ENCODE results near the gene TTC1. TPM values are rescaled to one million over a fixed set of nuclear protein-coding genes. Genes with fewer than 3 reads are reported as not detected.

Gene TTC1
- total RNA-seq, 1 experiment from 2014 or later = 84.6 TPM

DNA sequence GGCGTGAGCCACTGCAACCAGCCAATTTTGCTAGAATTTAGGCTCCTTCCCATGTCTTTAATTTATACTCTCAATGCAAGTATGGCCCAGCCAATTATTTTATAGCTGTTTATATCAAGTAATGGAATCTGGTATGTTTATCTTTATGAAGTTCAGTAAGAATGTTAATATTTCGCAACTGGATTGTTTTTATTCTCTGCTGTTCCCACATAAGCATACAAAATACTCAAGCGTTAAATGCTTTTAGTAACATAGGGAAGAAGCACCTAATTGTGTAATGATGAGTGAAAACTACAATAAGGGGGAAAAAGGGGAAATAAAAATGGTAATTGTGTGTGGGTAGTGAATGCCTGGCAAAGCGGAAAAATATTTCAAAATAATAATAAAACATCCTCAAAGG lies 89.1 kb downstream of the TTC1 start:
- ChIA-PET POLR2A (interaction anchor here (0.7 kb wide), 1 partner anchor 202 kb away, joined by 4 read pairs; no protein-coding TSS in a partner anchor), CTCF (interaction anchor here (0.6 to 1.5 kb wide), 2 partner anchors 17 to 180 kb away, joined by 3 to 8 read pairs; no protein-coding TSS in a partner anchor)
- H3K36me3 Mint-ChIP-seq (ENCODE audit: insufficient read depth, unreplicated experiment) = peaks cover 45% of the 10 kb centered on the region
- TF ChIP-seq, protein P1, sequence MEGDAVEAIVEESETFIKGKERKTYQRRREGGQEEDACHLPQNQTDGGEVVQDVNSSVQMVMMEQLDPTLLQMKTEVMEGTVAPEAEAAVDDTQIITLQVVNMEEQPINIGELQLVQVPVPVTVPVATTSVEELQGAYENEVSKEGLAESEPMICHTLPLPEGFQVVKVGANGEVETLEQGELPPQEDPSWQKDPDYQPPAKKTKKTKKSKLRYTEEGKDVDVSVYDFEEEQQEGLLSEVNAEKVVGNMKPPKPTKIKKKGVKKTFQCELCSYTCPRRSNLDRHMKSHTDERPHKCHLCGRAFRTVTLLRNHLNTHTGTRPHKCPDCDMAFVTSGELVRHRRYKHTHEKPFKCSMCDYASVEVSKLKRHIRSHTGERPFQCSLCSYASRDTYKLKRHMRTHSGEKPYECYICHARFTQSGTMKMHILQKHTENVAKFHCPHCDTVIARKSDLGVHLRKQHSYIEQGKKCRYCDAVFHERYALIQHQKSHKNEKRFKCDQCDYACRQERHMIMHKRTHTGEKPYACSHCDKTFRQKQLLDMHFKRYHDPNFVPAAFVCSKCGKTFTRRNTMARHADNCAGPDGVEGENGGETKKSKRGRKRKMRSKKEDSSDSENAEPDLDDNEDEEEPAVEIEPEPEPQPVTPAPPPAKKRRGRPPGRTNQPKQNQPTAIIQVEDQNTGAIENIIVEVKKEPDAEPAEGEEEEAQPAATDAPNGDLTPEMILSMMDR (IDR thresholded peaks at IDR 0.05; ENCODE audit: unreplicated experiment) = no peak
- peak overlapping the region; percentile 60 for H3K27ac Mint-ChIP-seq (ENCODE audit: low read depth, unreplicated experiment)
- no TSS peak for BruUV-seq (replicated peaks)
- H3K9me3 Mint-ChIP-seq (ENCODE audit: unreplicated experiment) = no peaks in the 10 kb centered on the region
- intact Hi-C loops (cut with micrococcal nuclease) = no loop called here
- DNase-seq (ENCODE audit: unreplicated experiment) = peak; percentile 37
- no peaks in the 10 kb centered on the region for H3K27me3 Mint-ChIP-seq (ENCODE audit: insufficient read depth, unreplicated experiment)
- peaks cover 6% of the 10 kb centered on the region for H3K4me1 Mint-ChIP-seq (ENCODE audit: insufficient read depth, unreplicated experiment)
- no peak overlapping the region for H3K4me3 Mint-ChIP-seq (ENCODE audit: unreplicated experiment)

DNA sequence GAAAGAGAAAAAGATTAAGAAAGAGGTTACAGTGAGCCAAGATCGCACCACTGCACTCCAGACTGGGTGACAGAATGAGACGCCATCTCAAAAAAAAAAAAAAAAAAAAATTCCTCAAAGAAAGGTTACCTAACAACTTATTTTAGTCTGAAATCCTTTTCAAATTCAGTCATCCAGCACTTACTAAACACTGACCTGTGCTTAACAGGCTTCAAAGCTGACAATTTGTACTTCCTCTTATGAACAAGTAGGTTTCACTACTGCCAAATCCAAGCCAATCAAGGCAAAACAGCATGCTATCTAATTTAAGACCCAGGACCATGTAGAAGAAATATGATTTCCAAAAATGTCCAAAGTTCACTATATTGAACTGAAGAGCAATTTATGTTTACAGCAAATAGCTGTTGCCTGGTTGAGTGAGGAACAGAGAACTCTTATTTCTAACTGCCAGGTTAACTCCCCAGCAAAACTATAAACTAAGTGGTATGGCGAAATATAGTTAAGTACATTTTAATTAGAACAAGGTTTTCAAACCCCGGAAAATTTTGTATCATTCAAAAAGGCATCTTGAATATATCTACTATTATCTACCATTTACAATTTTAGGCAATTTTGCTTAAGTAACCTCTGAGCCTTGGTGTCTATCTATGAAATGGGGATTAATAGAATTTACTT lies 96.9 kb downstream of the TTC1 start:
- peak overlapping the region; percentile 68 for H3K27ac Mint-ChIP-seq (ENCODE audit: low read depth, unreplicated experiment)
- TF ChIP-seq, protein P1 (IDR thresholded peaks at IDR 0.05; ENCODE audit: unreplicated experiment) = no peak
- H3K4me1 Mint-ChIP-seq (ENCODE audit: insufficient read depth, unreplicated experiment) = peaks cover 10% of the 10 kb centered on the region
- no TSS peak for BruUV-seq (replicated peaks)
- no peaks in the 10 kb centered on the region for H3K9me3 Mint-ChIP-seq (ENCODE audit: unreplicated experiment)
- no peak for DNase-seq (ENCODE audit: unreplicated experiment)
- no peaks in the 10 kb centered on the region for H3K27me3 Mint-ChIP-seq (ENCODE audit: insufficient read depth, unreplicated experiment)
- H3K36me3 Mint-ChIP-seq (ENCODE audit: insufficient read depth, unreplicated experiment) = peaks cover 77% of the 10 kb centered on the region
- H3K4me3 Mint-ChIP-seq (ENCODE audit: unreplicated experiment) = no peak overlapping the region
- ChIA-PET POLR2A (interaction anchor here (0.6 to 2.2 kb wide), 8 partner anchors 8 to 114 kb away, joined by 3 to 12 read pairs (median 4); partner anchors contain the start of genes PWWP2A and TTC1), CTCF (interaction anchor here (0.7 kb wide), 1 partner anchor 41 kb away, joined by 3 read pairs; no protein-coding TSS in a partner anchor)
- intact Hi-C loops (cut with micrococcal nuclease) = no loop called here

DNA sequence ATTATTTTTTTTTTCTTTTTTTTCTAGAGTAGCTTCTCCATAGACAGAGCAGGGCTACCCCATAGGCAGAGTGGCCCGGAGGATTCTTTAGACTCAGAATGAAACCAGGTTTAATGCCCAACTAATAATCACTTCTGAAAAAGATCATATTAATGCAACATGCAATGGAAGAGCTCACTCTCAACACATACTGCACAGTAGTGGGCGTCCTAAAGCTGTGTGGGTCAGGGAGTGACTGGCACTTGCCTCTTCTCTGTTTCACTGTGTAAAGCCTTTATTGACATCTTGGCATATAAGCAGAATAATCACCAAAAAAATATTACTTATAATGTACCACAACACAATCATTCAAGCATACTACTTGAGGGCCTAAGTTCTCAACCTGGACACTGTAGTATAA lies 99.2 kb downstream of the TTC1 start:
- POLR2A ChIA-PET = interaction anchor here (0.6 to 2.0 kb wide), 4 partner anchors 11 to 285 kb away, joined by 3 to 6 read pairs (median 4); partner anchors contain the start of gene PWWP2A
- no peak overlapping the region for H3K4me3 Mint-ChIP-seq (ENCODE audit: unreplicated experiment)
- CTCF ChIA-PET = interaction anchor here (0.6 to 1.9 kb wide), 4 partner anchors 43 to 281 kb away, joined by 3 to 8 read pairs (median 3); no protein-coding TSS in a partner anchor
- no peak for DNase-seq (ENCODE audit: unreplicated experiment)
- intact Hi-C loops (cut with micrococcal nuclease) = no loop called here
- no peak overlapping the region for H3K27ac Mint-ChIP-seq (ENCODE audit: low read depth, unreplicated experiment)
- no peaks in the 10 kb centered on the region for H3K9me3 Mint-ChIP-seq (ENCODE audit: unreplicated experiment)
- no TSS peak for BruUV-seq (replicated peaks)
- TF ChIP-seq, protein P1 (IDR thresholded peaks at IDR 0.05; ENCODE audit: unreplicated experiment) = no peak
- H3K27me3 Mint-ChIP-seq (ENCODE audit: insufficient read depth, unreplicated experiment) = no peaks in the 10 kb centered on the region
- H3K36me3 Mint-ChIP-seq (ENCODE audit: insufficient read depth, unreplicated experiment) = peaks cover 75% of the 10 kb centered on the region
- H3K4me1 Mint-ChIP-seq (ENCODE audit: insufficient read depth, unreplicated experiment) = peaks cover 10% of the 10 kb centered on the region

Other genes with a start within 250 kb of the TTC1 start
- 0.14 TPM in 1 of 2 replicates, not detected in the other for gene ADRA1B, start 92.7 kb upstream of the TTC1 start, total RNA-seq (2022)
- 20.6 and 21.3 TPM in 2 replicates for gene PWWP2A, start 110.3 kb downstream of the TTC1 start, total RNA-seq (2022)
- gene FABP6, start 220.4 kb downstream of the TTC1 start, total RNA-seq (2022) = not detected in 2 replicates